Mesendoderm (in vitro differentiated cells): Measurements from ENCODE around the gene CACNA2D2.

Source experiments
- DNase-seq: peaks from one replicate; pipeline ENCODE4 v3.0.0; 2013
- H2AK5ac ChIP-seq: 2 replicates; pipeline ENCODE4 v1.6.1; 2013; ENCODE audit warnings: low read length, inconsistent platforms
- H2BK120ac ChIP-seq: 2 replicates; pipeline ENCODE4 v1.6.1; 2013; ENCODE audit warnings: low read depth, mild to moderate bottlenecking, low read length, moderate library complexity, mixed read lengths
- H2BK15ac ChIP-seq: replicated peaks from 2 replicates; pipeline ENCODE4 v1.6.1; 2013; ENCODE audit warnings: low read depth, mild to moderate bottlenecking, moderate library complexity
- H2BK5ac ChIP-seq: 2 replicates; pipeline ENCODE4 v1.6.1; 2013; ENCODE audit warnings: low read length, inconsistent platforms
- H3K18ac ChIP-seq: 2 replicates; pipeline ENCODE4 v1.6.1; 2013; ENCODE audit warnings: mild to moderate bottlenecking, low read length, mixed read lengths
- H3K23ac ChIP-seq: one replicate; pipeline ENCODE4 v1.6.1; 2013; ENCODE audit warnings: low read length
- H3K27ac ChIP-seq: 2 replicates; pipeline ENCODE4 v1.5.1; 2013; ENCODE audit warnings: low read depth, mild to moderate bottlenecking, inconsistent platforms, low read length, moderate library complexity
- H3K27me3 ChIP-seq: 2 replicates; pipeline ENCODE4 v1.6.1; 2013; ENCODE audit warnings: low read length, control low read depth, mild to moderate bottlenecking, inconsistent platforms; ENCODE audit not compliant: insufficient read depth, poor library complexity
- H3K36me3 ChIP-seq: 2 replicates; pipeline ENCODE4 v1.6.1; 2013; ENCODE audit warnings: low read length, inconsistent platforms; ENCODE audit not compliant: control insufficient read depth, insufficient read depth
- H3K4ac ChIP-seq: one replicate; pipeline ENCODE4 v1.6.1; 2013; ENCODE audit warnings: low read depth, mild to moderate bottlenecking, low read length, moderate library complexity
- H3K4me1 ChIP-seq: 2 replicates; pipeline ENCODE4 v1.6.1; 2013; ENCODE audit warnings: low read depth, low read length, inconsistent platforms; ENCODE audit not compliant: control insufficient read depth
- H3K4me2 ChIP-seq: 2 replicates; pipeline ENCODE4 v1.6.1; 2013; ENCODE audit warnings: low read length
- H3K4me3 ChIP-seq: 2 replicates; pipeline ENCODE4 v1.5.1; 2013; ENCODE audit warnings: mild to moderate bottlenecking, low read length
- H3K56ac ChIP-seq: one replicate; pipeline ENCODE4 v1.6.1; 2013; ENCODE audit warnings: low read length
- H3K79me1 ChIP-seq: 2 replicates; pipeline ENCODE4 v1.6.1; 2013; ENCODE audit warnings: low read length, inconsistent platforms
- H3K79me2 ChIP-seq: 2 replicates; pipeline ENCODE4 v1.6.1; 2013; ENCODE audit warnings: mild to moderate bottlenecking, low read length; ENCODE audit not compliant: control insufficient read depth, insufficient read depth
- H3K9ac ChIP-seq: 2 replicates; pipeline ENCODE4 v1.6.1; 2013; ENCODE audit warnings: low read length, inconsistent platforms
- H4K5ac ChIP-seq: one replicate; pipeline ENCODE4 v1.6.1; 2013; ENCODE audit warnings: low read length
- H4K8ac ChIP-seq: one replicate; pipeline ENCODE4 v1.6.1; 2013; ENCODE audit warnings: low read depth, mild to moderate bottlenecking, control low read depth, low read length, moderate library complexity
- WGBS: extraction: QIAGEN DNeasy Blood & Tissue Kit; methylation state at CpG from one replicate; pipeline ENCODE4 v1.1.7; 2013; ENCODE audit warnings: low lambda C conversion rate, missing lambda C conversion rate; ENCODE audit not compliant: insufficient coverage; ENCODE audit errors: extremely low coverage; 5-methylcytosine and 5-hydroxymethylcytosine counted together

The CACNA2D2 gene

GRCh38 chr3:50473768-50474167 lies 29.7 kb downstream of the CACNA2D2 start:
- Histone ChIP-seq H2AK5ac (no peak overlapping the region), H3K27ac (no peak overlapping the region), H2BK15ac (no peak overlapping the region), H3K27me3 (no peaks in the 10 kb centered on the region), H2BK120ac (no peak overlapping the region), H3K9ac (no peak overlapping the region), H3K4me1 (no peaks in the 10 kb centered on the region), H3K23ac (no peak overlapping the region), H3K56ac (no peak overlapping the region), H3K4me2 (no peak overlapping the region), H3K18ac (no peak overlapping the region), H3K79me1 (no peaks in the 10 kb centered on the region), H3K4ac (no peak overlapping the region), H4K8ac (no peak overlapping the region), H4K5ac (no peak overlapping the region), H2BK5ac (no peak overlapping the region), H3K36me3 (no peaks in the 10 kb centered on the region), H3K79me2 (no peaks in the 10 kb centered on the region), H3K4me3 (no peak overlapping the region)
- WGBS, result no CpG with 5 or more reads among the region's 10 CpGs
- no peak for DNase-seq

- H3K18ac ChIP-seq, result no peak overlapping the region
- no peak overlapping the region for H4K5ac ChIP-seq
- no peak overlapping the region for H3K9ac ChIP-seq
- no peak for DNase-seq
- H3K56ac ChIP-seq, result peak overlapping the region; percentile 2
- H3K27me3 ChIP-seq, result no peaks in the 10 kb centered on the region
- no peak overlapping the region for H2BK15ac ChIP-seq
- no peak overlapping the region for H4K8ac ChIP-seq
- H2BK5ac ChIP-seq, result no peak overlapping the region
- no peak overlapping the region for H3K4ac ChIP-seq
- H3K79me1 ChIP-seq, result no peaks in the 10 kb centered on the region
- no peaks in the 10 kb centered on the region for H3K79me2 ChIP-seq
- no CpG with 5 or more reads among the region's 6 CpGs for WGBS
- H2BK120ac ChIP-seq, result no peak overlapping the region
- no peaks in the 10 kb centered on the region for H3K4me1 ChIP-seq
- no peak overlapping the region for H3K4me3 ChIP-seq
- H3K27ac ChIP-seq, result no peak overlapping the region
- H3K4me2 ChIP-seq, result no peak overlapping the region
- H3K23ac ChIP-seq, result no peak overlapping the region
- H3K36me3 ChIP-seq, result no peaks in the 10 kb centered on the region
- no peak overlapping the region for H2AK5ac ChIP-seq
These were observed 30.5 kb downstream of the CACNA2D2 start for GRCh38 chr3:50472958-50473357.

- H4K5ac ChIP-seq, result no peak overlapping the region
- no peaks in the 10 kb centered on the region for H3K79me2 ChIP-seq
- no peaks in the 10 kb centered on the region for H3K4me1 ChIP-seq
- H3K79me1 ChIP-seq, result no peaks in the 10 kb centered on the region
- H2BK5ac ChIP-seq, result no peak overlapping the region
- no peak overlapping the region for H3K23ac ChIP-seq
- no peak overlapping the region for H2AK5ac ChIP-seq
- WGBS, result no CpG with 5 or more reads among the region's 12 CpGs
- no peak overlapping the region for H3K18ac ChIP-seq
- H3K9ac ChIP-seq, result no peak overlapping the region
- H3K4ac ChIP-seq, result no peak overlapping the region
- H3K4me2 ChIP-seq, result no peak overlapping the region
- no peak overlapping the region for H3K56ac ChIP-seq
- no peak for DNase-seq
- H4K8ac ChIP-seq, result no peak overlapping the region
- no peaks in the 10 kb centered on the region for H3K36me3 ChIP-seq
- H2BK120ac ChIP-seq, result no peak overlapping the region
- H3K27ac ChIP-seq, result no peak overlapping the region
- H2BK15ac ChIP-seq, result no peak overlapping the region
- no peaks in the 10 kb centered on the region for H3K27me3 ChIP-seq
- no peak overlapping the region for H3K4me3 ChIP-seq
These were observed 32.8 kb downstream of the CACNA2D2 start for GRCh38 chr3:50470658-50471057.

- no CpG with 5 or more reads among the region's 10 CpGs for WGBS
These were observed 35.5 kb downstream of the CACNA2D2 start for GRCh38 chr3:50467919-50468318.

GRCh38 chr3:50466177-50466576 lies 37.3 kb downstream of the CACNA2D2 start:
- no peak for DNase-seq
- Histone ChIP-seq H3K56ac (no peak overlapping the region), H3K18ac (no peak overlapping the region), H4K5ac (no peak overlapping the region), H3K23ac (no peak overlapping the region), H3K27ac (no peak overlapping the region), H2BK15ac (no peak overlapping the region), H3K4ac (no peak overlapping the region), H3K79me1 (no peaks in the 10 kb centered on the region), H2BK120ac (no peak overlapping the region), H3K4me1 (no peaks in the 10 kb centered on the region), H3K27me3 (no peaks in the 10 kb centered on the region), H2AK5ac (no peak overlapping the region), H3K4me3 (no peak overlapping the region), H2BK5ac (no peak overlapping the region), H3K36me3 (no peaks in the 10 kb centered on the region), H3K9ac (no peak overlapping the region), H3K4me2 (no peak overlapping the region), H4K8ac (no peak overlapping the region), H3K79me2 (no peaks in the 10 kb centered on the region)
- WGBS, result no CpG with 5 or more reads among the region's 6 CpGs

More at GRCh38 chr3:50467919-50468318, 35.5 kb downstream of the CACNA2D2 start:
- no peak for DNase-seq
- Histone ChIP-seq H2BK15ac (no peak overlapping the region), H3K79me1 (no peaks in the 10 kb centered on the region), H3K4ac (no peak overlapping the region), H3K23ac (no peak overlapping the region), H3K79me2 (no peaks in the 10 kb centered on the region), H2BK5ac (no peak overlapping the region), H2BK120ac (no peak overlapping the region), H3K4me3 (no peak overlapping the region), H3K36me3 (no peaks in the 10 kb centered on the region), H4K8ac (no peak overlapping the region), H3K9ac (no peak overlapping the region), H2AK5ac (no peak overlapping the region), H3K27me3 (no peaks in the 10 kb centered on the region), H4K5ac (no peak overlapping the region), H3K18ac (no peak overlapping the region), H3K27ac (no peak overlapping the region), H3K4me2 (no peak overlapping the region), H3K56ac (no peak overlapping the region), H3K4me1 (no peaks in the 10 kb centered on the region)

DNA sequence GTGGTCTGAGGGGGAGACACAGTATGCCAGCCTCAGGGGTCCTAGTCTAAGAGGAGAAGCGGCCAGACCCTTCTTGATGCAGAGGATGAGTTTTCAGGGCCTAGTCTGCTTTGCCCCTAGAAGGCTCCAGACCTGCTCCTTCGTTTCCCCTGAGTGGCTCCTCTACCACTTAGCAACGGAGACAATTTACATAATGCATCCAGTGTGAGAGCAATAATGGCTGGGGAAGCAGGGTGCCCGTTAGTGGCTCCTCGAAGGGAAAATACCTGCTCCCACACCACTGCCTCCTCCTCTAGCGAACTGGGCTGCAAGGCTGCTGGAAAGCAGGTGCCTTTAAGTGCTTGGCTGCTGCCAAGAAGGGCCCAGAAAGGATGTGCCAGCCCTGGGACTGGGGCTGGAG lies 38.9 kb downstream of the CACNA2D2 start:
- no peaks in the 10 kb centered on the region for H3K36me3 ChIP-seq
- H2AK5ac ChIP-seq, result no peak overlapping the region
- H3K56ac ChIP-seq, result no peak overlapping the region
- no peaks in the 10 kb centered on the region for H3K79me1 ChIP-seq
- H3K27ac ChIP-seq, result no peak overlapping the region
- no CpG with 5 or more reads among the region's 6 CpGs for WGBS
- no peak overlapping the region for H3K9ac ChIP-seq
- no peaks in the 10 kb centered on the region for H3K79me2 ChIP-seq
- no peak overlapping the region for H2BK5ac ChIP-seq
- no peak for DNase-seq
- H3K27me3 ChIP-seq, result no peaks in the 10 kb centered on the region
- no peak overlapping the region for H3K4me2 ChIP-seq
- no peak overlapping the region for H3K18ac ChIP-seq
- no peak overlapping the region for H4K8ac ChIP-seq
- no peak overlapping the region for H4K5ac ChIP-seq
- H3K4ac ChIP-seq, result no peak overlapping the region
- H3K4me3 ChIP-seq, result no peak overlapping the region
- H3K4me1 ChIP-seq, result no peaks in the 10 kb centered on the region
- H2BK15ac ChIP-seq, result no peak overlapping the region
- no peak overlapping the region for H3K23ac ChIP-seq
- H2BK120ac ChIP-seq, result no peak overlapping the region
